ENCODE measurements around the gene RASL11A.

- TF ChIP-seq CTCF (conservative IDR thresholded peaks at IDR 0.05 in 1 of 2, IDR thresholded peaks at IDR 0.05 in 1 of 2; ENCODE audit: extremely low read depth in 1 of 2, insufficient read depth in 1 of 2, low read depth in 1 of 2, low read length in 2 of 2) (no peak), EZH2 (IDR thresholded peaks at IDR 0.05; ENCODE audit: borderline replicate concordance, low read length) (no peak)
Observed at GRCh38 chr13:27250833-27251165, 19.8 kb upstream of the RASL11A start.
